Heart left ventricle (tissue), 16 donors: ENCODE results near the gene RBM8A. TPM values are rescaled to one million over a fixed set of nuclear protein-coding genes. Genes with fewer than 3 reads are reported as not detected.
"Not testable (repeated sequence)": the region's sequence is repeated elsewhere in the genome, so short reads cannot be mapped to it uniquely, and the experiment has no call there.

Experiments
- ATAC-seq, 4 donors: fragments of 200-7000 bp; cut with Tn5 transposase; one replicate each; pipeline ENCODE4 v1.9.1; 2020 to 2022; ENCODE audit warnings: moderate library complexity in 4 of 4, mild to moderate bottlenecking in 3 of 4, moderate number of reproducible peaks in 1 of 4
- DNase-seq, 5 donors: peaks; one replicate each; pipeline ENCODE4 v3.0.0-alpha.2; 2020
- H3K27ac ChIP-seq, 12 donors: fragments of 200-600 bp; sonication (generic) in 4 of 12; one replicate each; pipeline versions ENCODE4 v1.5.0 to v1.8.0; 2016 to 2022; ENCODE audit warnings: mild to moderate bottlenecking in 2 of 12
- H3K27me3 ChIP-seq, 9 donors: fragments of 200-600 bp; sonication (generic) in 2 of 9; one replicate each; pipeline versions ENCODE4 v1.5.1 to v1.8.0; 2016 to 2022; ENCODE audit warnings: mild to moderate bottlenecking in 3 of 9
- H3K36me3 ChIP-seq, 9 donors: fragments of 200-600 bp; sonication (generic) in 2 of 9; one replicate each; pipeline versions ENCODE4 v1.5.0 to v1.8.0; 2018 to 2022; ENCODE audit warnings: mild to moderate bottlenecking in 2 of 9
- H3K4me1 ChIP-seq, 12 donors: fragments of 200-600 bp; sonication (generic) in 4 of 12; one replicate each; pipeline versions ENCODE4 v1.5.0 to v1.8.0; 2016 to 2022; ENCODE audit warnings: mild to moderate bottlenecking in 3 of 12
- H3K4me3 ChIP-seq, 12 donors: fragments of 200-600 bp; sonication (generic) in 4 of 12; one replicate each; pipeline versions ENCODE4 v1.5.0 to v1.8.0; 2017 to 2022; ENCODE audit warnings: mild to moderate bottlenecking in 9 of 12, moderate library complexity in 4 of 12
- H3K9me3 ChIP-seq, 12 donors: fragments of 200-600 bp; sonication (generic) in 4 of 12; one replicate each; pipeline versions ENCODE4 v1.5.0 to v1.8.0; 2016 to 2022; ENCODE audit warnings: mild to moderate bottlenecking in 1 of 12
- CTCF ChIP-seq, 12 donors: fragments of 200-600 bp; sonication (generic) in 4 of 12; IDR thresholded peaks; one replicate each; pipeline versions ENCODE4 v1.5.0 to v1.8.0; 2018 to 2022; ENCODE audit warnings: antibody characterized with exemption in 12 of 12, mild to moderate bottlenecking in 5 of 12
- POLR2A ChIP-seq, 2 donors: fragments of 450-650 bp; IDR thresholded peaks; one replicate each; pipeline ENCODE4 v1.6.1; 2017; ENCODE audit warnings: antibody characterized with exemption in 2 of 2, mild to moderate bottlenecking in 2 of 2, moderate library complexity in 2 of 2
- WGBS, 4 donors: extraction: QIAGEN DNeasy Blood & Tissue Kit in 2 of 4; methylation state at CpG; one replicate each; pipeline versions ENCODE4 v1.1.5 to v1.1.7; 2013 to 2018; 5-methylcytosine and 5-hydroxymethylcytosine counted together
- intact Hi-C, 10 donors: fragments of 100-400 bp; cut with DNase I; formaldehyde crosslinking; loops; one replicate each; pipeline versions ENCODE4 v1.11.1 to v1.14.2; 2022
- polyA plus RNA-seq, 2 donors: library from polyadenylated mRNA; stranded (reverse); fragments of 200-250 nt; gene quantifications; one replicate each; pipeline ENCODE4 v1.2.3, GENCODE V29; 2013
- total RNA-seq, 9 donors: library from RNA; depleted of rRNA in 2 of 9; stranded (reverse); fragments of >200 nt in 2 of 9; fragmentation: NEBNext Ultra II Directional in 3 of 9; extraction: Animal tissue kit (Norgen Biotek cat#: 25700) in 3 of 9; gene quantifications; one replicate each; pipeline versions ENCODE4 v1.1.0 to v1.2.4, GENCODE V29; 2016 to 2023
- donor health status: ischemic (EF 13 %, LVEDD 7.1; RV severe dilation, severe dysfunction).
- donor health status: healthy with polysubstance abuse.
- donor health status: DM: no; HTN: yes; CAD: no.
- donor health status: DM: no; HTN: no; CAD: no.
- donor health status: ischemic (EF 25% LVEDD 6.9; RV normal size, moderate dysfunction).
- donor health status: ischemic (EF 25% LVEDD 5.7; RV mildly dilated, moderate dysfunction).
- donor health status: healthy.
- donor health status: DM: yes; HTN: yes; CAD: no.
- donor health status: ischemic (EF 35%, LVEDD 5.7; RV mildly dilated, moderate dysfunction).
- donor health status: nonischemic (EF 11% LVEDD 7.7; RV severe dilation, severe dysfunction).
- donor health status: DM: yes; HTN: yes; CAD: no.
- donor health status: PGD.
- donor health status: ischemic (EF 29% LVEDD 5.4; RV normal size, mild dysfunction).
- donor health status: nonischemic (EF 23%, LVEDD 6.1; RV moderate dilation, normal function).

The RBM8A gene
- total and polyA plus RNA-seq, 11 donors: 57.9 to 186 (median 75.7) TPM

GRCh38 chr1:145935708-145936107 lies 8.4 kb upstream of the RBM8A start:
- Histone ChIP-seq H3K27ac (no peak overlapping the region), H3K36me3 (peaks cover 0 to 97% (median 72%) of the 10 kb centered on the region in 9 donors), H3K4me1 (peaks cover 0 to 9% (median 0%) of the 10 kb centered on the region in 12 donors), H3K9me3 (no peaks in the 10 kb centered on the region), H3K4me3 (no peak overlapping the region), H3K27me3 (no peaks in the 10 kb centered on the region)
- TF ChIP-seq CTCF (IDR thresholded peaks at IDR 0.05) (no peak), POLR2A (IDR thresholded peaks at IDR 0.05) (no peak)
- DNase-seq (no peak), ATAC-seq (no peak)
- intact Hi-C loops: no loop called here

GRCh38 chr1:145932522-145933009 lies 5.3 kb upstream of the RBM8A start:
- H3K27me3 ChIP-seq, H3K9me3 ChIP-seq, H3K27ac ChIP-seq, intact Hi-C loops, H3K4me3 ChIP-seq, ATAC-seq, DNase-seq: not testable (repeated sequence)
- WGBS, 4 donors: 50 to 56% (median 54%) methylated on average over 9 of the region's 9 CpGs
- Histone ChIP-seq H3K4me1 (peaks cover 0 to 20% (median 5%) of the 10 kb centered on the region in 12 donors), H3K36me3 (peaks cover 0 to 71% (median 61%) of the 10 kb centered on the region in 9 donors)

GRCh38 chr1:145927916-145928643 lies 796 bp upstream of the RBM8A start:
- no peak for DNase-seq
- TF ChIP-seq CTCF (IDR thresholded peaks at IDR 0.05) (no peak), POLR2A (IDR thresholded peaks at IDR 0.05) (no peak)
- 67 to 72% (median 69%) methylated on average over 20 of the region's 20 CpGs for WGBS, 4 donors
- intact Hi-C loops: loop anchor here in 7 of 10 donors (1.0 to 5.0 kb wide), 4 partner anchors 29 to 34 kb away; partner anchors contain the start of genes ANKRD34A (in 2 of the 7), LIX1L (in 2 of the 7) and POLR3GL (in 2 of the 7)
- Histone ChIP-seq H3K4me1 (peaks cover 0 to 24% (median 15%) of the 10 kb centered on the region in 12 donors), H3K27ac (peak overlapping the region; percentile 88 to 99 (median 94)), H3K9me3 (no peaks in the 10 kb centered on the region), H3K27me3 (no peaks in the 10 kb centered on the region), H3K36me3 (peaks cover 0 to 48% (median 36%) of the 10 kb centered on the region in 9 donors), H3K4me3 (peak overlapping the region; percentile 52 to 90 (median 74))
- ATAC-seq: no peak

GRCh38 chr1:145926686-145927062 lies 610 bp downstream of the RBM8A start:
- Histone ChIP-seq H3K4me3 (peak overlapping the region; percentile 52 to 90 (median 74)), H3K36me3 (peaks cover 0 to 45% (median 33%) of the 10 kb centered on the region in 9 donors), H3K9me3 (no peaks in the 10 kb centered on the region), H3K27me3 (no peaks in the 10 kb centered on the region), H3K27ac (peak overlapping the region; percentile 88 to 99 (median 94)), H3K4me1 (peaks cover 0 to 21% (median 15%) of the 10 kb centered on the region in 12 donors)
- intact Hi-C loops: loop anchor here in 6 of 10 donors (1.0 to 5.0 kb wide), 3 partner anchors 30 to 36 kb away; partner anchors contain the start of genes ANKRD34A (in 2 of the 6), POLR3GL (in 2 of the 6) and LIX1L (in 1 of the 6)
- WGBS, 4 donors: 6 to 8% (median 7%) methylated on average over 19 of the region's 19 CpGs
- TF ChIP-seq CTCF (IDR thresholded peaks at IDR 0.05): no peak
- no peak for TF ChIP-seq POLR2A (IDR thresholded peaks at IDR 0.05)
- ATAC-seq (peak in 1 of 4 donors; percentile 6), DNase-seq (no peak)
